BE2C (cell line): ENCODE results near the gene LUC7L.

Source experiments
- DNase-seq: peaks from one replicate; pipeline ENCODE4 v3.0.0-alpha.2; 2020
- H3K27me3 ChIP-seq: fragments of 250-450 bp; sonication (Bioruptor Pico); 2 replicates; pipeline ENCODE4 v1.5.1; 2020; ENCODE audit warnings: mild to moderate bottlenecking
- H3K36me3 ChIP-seq: fragments of 250-450 bp; sonication (Bioruptor Pico); 2 replicates; pipeline ENCODE4 v1.5.1; 2020; ENCODE audit warnings: mild to moderate bottlenecking
- H3K4me1 ChIP-seq: fragments of 250-450 bp; sonication (Bioruptor Pico); 2 replicates; pipeline ENCODE4 v1.5.1; 2020
- H3K4me3 ChIP-seq: 2 replicates; pipeline ENCODE4 v1.5.1; 2011; ENCODE audit warnings: low read depth, low read length
- H3K9me3 ChIP-seq: fragments of 250-450 bp; sonication (Bioruptor Pico); 2 replicates; pipeline ENCODE4 v1.5.1; 2020
- CTCF ChIP-seq: IDR thresholded peaks from 2 replicates; pipeline ENCODE4 v1.5.1; 2012; ENCODE audit warnings: mild to moderate bottlenecking, low read depth, low read length

Gene LUC7L

DNA sequence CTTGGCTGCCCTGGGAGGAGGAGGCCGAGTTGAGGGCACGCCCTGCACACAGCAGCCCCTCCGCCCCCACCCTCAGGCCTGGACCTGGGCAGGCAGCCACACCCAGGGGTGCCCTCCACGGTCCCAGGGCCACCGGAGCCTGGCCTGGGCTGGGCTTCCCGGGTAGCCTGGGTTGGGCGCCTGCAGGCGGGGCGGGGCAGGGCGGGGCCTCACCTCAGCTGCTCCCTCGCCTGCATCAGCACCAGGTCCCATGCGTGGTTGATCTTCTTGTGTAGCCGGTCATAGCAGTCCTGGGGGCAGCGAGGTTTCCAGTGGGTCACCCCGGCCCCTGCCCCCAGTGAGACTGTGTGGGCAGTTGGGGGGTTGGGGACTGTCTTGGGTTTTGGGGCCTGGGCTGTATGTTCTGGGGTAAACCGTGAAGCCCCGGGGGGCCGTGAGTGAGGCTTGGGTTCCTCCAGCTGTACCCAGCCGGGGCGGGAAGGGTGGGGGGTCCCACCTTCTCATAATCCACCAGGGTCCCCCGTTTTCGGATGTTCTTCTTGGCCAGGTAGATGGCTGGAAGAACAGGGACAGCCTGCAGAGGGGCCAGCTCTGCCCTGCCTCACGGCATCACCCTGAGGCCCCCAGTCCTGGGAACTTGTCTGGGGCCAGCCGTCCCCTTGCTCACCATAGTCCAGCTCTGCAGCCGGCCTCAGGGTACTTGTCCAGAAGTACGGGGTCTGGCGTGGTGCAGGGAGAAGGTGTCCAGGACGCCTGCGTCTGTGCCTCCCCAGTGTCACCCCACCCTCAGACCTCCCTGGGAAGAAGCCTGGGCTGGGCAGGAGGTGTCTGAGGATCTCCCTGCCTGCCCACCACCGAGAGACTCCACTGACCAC lies 44.5 kb upstream of the LUC7L start:
- H3K9me3 ChIP-seq = no peaks in the 10 kb centered on the region
- no peaks in the 10 kb centered on the region for H3K4me1 ChIP-seq
- no peaks in the 10 kb centered on the region for H3K36me3 ChIP-seq
- no peak for TF ChIP-seq CTCF
- no peak for DNase-seq
- H3K27me3 ChIP-seq = peaks cover 6% of the 10 kb centered on the region
- no peak overlapping the region for H3K4me3 ChIP-seq

- Histone ChIP-seq H3K9me3 (no peaks in the 10 kb centered on the region), H3K27me3 (peaks cover 6% of the 10 kb centered on the region), H3K4me1 (no peaks in the 10 kb centered on the region), H3K36me3 (no peaks in the 10 kb centered on the region), H3K4me3 (no peak overlapping the region)
- TF ChIP-seq CTCF = no peak
- no peak for DNase-seq
These were observed 43.6 kb upstream of the LUC7L start for GRCh38 chr16:272633-273546.

GRCh38 chr16:270381-271255 lies 41.4 kb upstream of the LUC7L start:
- Histone ChIP-seq H3K4me3 (no peak overlapping the region), H3K36me3 (no peaks in the 10 kb centered on the region), H3K27me3 (peaks cover 6% of the 10 kb centered on the region), H3K4me1 (no peaks in the 10 kb centered on the region), H3K9me3 (no peaks in the 10 kb centered on the region)
- TF ChIP-seq CTCF = no peak
- DNase-seq = no peak

DNA sequence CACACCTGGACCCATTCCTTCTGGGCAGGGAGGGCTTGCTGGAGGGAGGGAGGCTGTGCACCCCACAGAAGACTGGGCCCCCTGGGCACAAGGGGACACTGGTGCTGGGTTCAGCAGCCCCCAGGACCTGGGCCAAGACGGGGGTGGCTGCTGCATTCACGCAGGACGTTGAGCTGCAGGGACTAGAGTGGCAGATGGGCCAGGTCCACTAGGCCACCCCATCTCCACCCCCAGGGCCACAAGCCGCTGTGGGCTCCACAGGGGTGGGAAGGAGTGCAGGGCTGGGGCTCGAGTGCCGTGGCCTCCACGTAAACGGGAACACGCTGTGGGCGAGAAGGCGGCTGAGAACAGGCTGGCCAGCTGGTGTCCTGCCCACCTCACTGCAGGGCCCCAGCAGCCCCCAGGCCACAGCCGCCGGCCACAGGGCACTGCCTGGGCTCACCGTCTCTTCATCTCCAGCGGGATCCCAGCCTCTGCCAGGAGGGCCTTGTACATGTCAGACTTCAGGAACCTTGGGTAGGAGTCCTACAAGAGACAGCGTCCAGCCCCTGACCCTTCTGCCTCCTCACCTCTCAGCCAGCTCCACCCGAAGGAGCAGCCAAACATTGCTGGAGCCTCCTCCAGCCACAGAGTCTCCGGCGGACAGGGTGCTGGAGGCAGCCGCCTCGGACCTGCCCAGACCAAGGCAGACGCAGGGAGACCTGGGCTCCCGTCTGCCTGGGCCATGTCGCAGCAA lies 40.0 kb upstream of the LUC7L start:
- no peak for DNase-seq
- H3K36me3 ChIP-seq = peaks cover 2% of the 10 kb centered on the region; the same call in 1 of the 2 replicates
- no peaks in the 10 kb centered on the region for H3K4me1 ChIP-seq
- no peaks in the 10 kb centered on the region for H3K9me3 ChIP-seq
- TF ChIP-seq CTCF = no peak
- no peak overlapping the region for H3K4me3 ChIP-seq
- no peaks in the 10 kb centered on the region for H3K27me3 ChIP-seq
